NCI-H345 treated with DMSO at 0.1 percent for 48 hours (cell line): ENCODE measurements around the gene OLFM1.
"Not testable (repeated sequence)": the region's sequence is repeated elsewhere in the genome, so short reads cannot be mapped to it uniquely, and the experiment has no call there.

Experiments used
- DNase-seq: peaks from one replicate; lab custom pipeline; 2025; ENCODE audit not compliant: unreplicated experiment; lab: John Stamatoyannopoulos, UW

Gene OLFM1

GRCh38 chr9:135105938-135106491 lies 18.5 kb downstream of the OLFM1 start:
- no peak for DNase-seq

- no peak for DNase-seq
Observed at GRCh38 chr9:135106551-135107270, 19.2 kb downstream of the OLFM1 start.

GRCh38 chr9:135107581-135108235 lies 20.2 kb downstream of the OLFM1 start:
- DNase-seq = no peak

GRCh38 chr9:135108831-135109510 lies 21.5 kb downstream of the OLFM1 start:
- DNase-seq = no peak

- DNase-seq = no peak
Observed at GRCh38 chr9:135109650-135110049, 22.2 kb downstream of the OLFM1 start.

- DNase-seq = no peak
Observed at GRCh38 chr9:135110416-135110815, 22.9 kb downstream of the OLFM1 start.

- not testable (repeated sequence) for DNase-seq
Observed at GRCh38 chr9:135111600-135111999, 24.1 kb downstream of the OLFM1 start.

GRCh38 chr9:135116371-135116770 lies 28.9 kb downstream of the OLFM1 start:
- no peak for DNase-seq

- no peak for DNase-seq
Observed at GRCh38 chr9:135116881-135117280, 29.4 kb downstream of the OLFM1 start.

- no peak for DNase-seq
Observed at GRCh38 chr9:135117281-135117680, 29.8 kb downstream of the OLFM1 start.

- DNase-seq = no peak
Observed at GRCh38 chr9:135119496-135120064, 32.1 kb downstream of the OLFM1 start.

- DNase-seq = no peak
Observed at GRCh38 chr9:135120249-135120648, 32.8 kb downstream of the OLFM1 start.

GRCh38 chr9:135122316-135122715 lies 34.8 kb downstream of the OLFM1 start:
- no peak for DNase-seq

GRCh38 chr9:135123126-135123772 lies 35.8 kb downstream of the OLFM1 start:
- no peak for DNase-seq

GRCh38 chr9:135123773-135124134 lies 36.3 kb downstream of the OLFM1 start:
- no peak for DNase-seq

- no peak for DNase-seq
Observed at GRCh38 chr9:135126451-135127187, 39.2 kb downstream of the OLFM1 start.

GRCh38 chr9:135127718-135128670 lies 40.5 kb downstream of the OLFM1 start:
- DNase-seq = no peak

GRCh38 chr9:135129137-135129695 lies 41.7 kb downstream of the OLFM1 start:
- no peak for DNase-seq
